GM12874 (cell line): ENCODE data around the gene SF3A1.

Experiments used
- CTCF ChIP-seq: IDR thresholded peaks from 2 replicates; pipeline ENCODE4 v1.5.1; 2011; ENCODE audit warnings: low read depth, mild to moderate bottlenecking, control low read depth, low read length, moderate library complexity; ENCODE audit not compliant: insufficient read depth

The SF3A1 gene

GRCh38 chr22:30356449-30357235, at the start of gene SF3A1, which contains the start of gene CCDC157:
SF3A1 (minus strand) TSS chr22:30356894; CDS start chr22:30356792, 102 bp downstream.
CCDC157 (plus strand) TSS chr22:30357007; CDS start chr22:30366001, 8,994 bp downstream.
- TF ChIP-seq CTCF = no peak

- TF ChIP-seq CTCF = no peak
Observed at GRCh38 chr22:30406400-30406799, 49.7 kb upstream of the SF3A1 start.

GRCh38 chr22:30405731-30406130, 49.0 kb upstream of the SF3A1 start:
- TF ChIP-seq CTCF = no peak

GRCh38 chr22:30404307-30404706, 47.6 kb upstream of the SF3A1 start:
- TF ChIP-seq CTCF = no peak

GRCh38 chr22:30402028-30402765, 45.5 kb upstream of the SF3A1 start:
- TF ChIP-seq CTCF = no peak

GRCh38 chr22:30400159-30400558, 43.5 kb upstream of the SF3A1 start:
- no peak for TF ChIP-seq CTCF

GRCh38 chr22:30399718-30400117, 43.0 kb upstream of the SF3A1 start:
- TF ChIP-seq CTCF = no peak
